HG03575 (cell line): ENCODE results near the gene ACSL3.
A peak's percentile ranks its signal among the peaks of the same experiment; 100 is the strongest.

Experiments used
- ATAC-seq: cut with Tn5 transposase; IDR thresholded peaks from one replicate; pipeline ENCODE4 v1.9.1; 2021; ENCODE audit not compliant: unreplicated experiment, insufficient number of reproducible peaks, low FRiP score; ENCODE audit errors: extremely low read depth

The ACSL3 gene

GRCh38 chr2:222930862-222931261 lies 70.0 kb downstream of the ACSL3 start:
- no peak for ATAC-seq

- ATAC-seq, result no peak
These were observed 70.8 kb downstream of the ACSL3 start for GRCh38 chr2:222931659-222932058.

GRCh38 chr2:222933458-222933857 lies 72.6 kb downstream of the ACSL3 start:
- ATAC-seq, result no peak

- ATAC-seq, result no peak
These were observed 75.0 kb downstream of the ACSL3 start for GRCh38 chr2:222935688-222936298.

- ATAC-seq, result no peak
These were observed 75.9 kb downstream of the ACSL3 start for GRCh38 chr2:222936705-222937104.

DNA sequence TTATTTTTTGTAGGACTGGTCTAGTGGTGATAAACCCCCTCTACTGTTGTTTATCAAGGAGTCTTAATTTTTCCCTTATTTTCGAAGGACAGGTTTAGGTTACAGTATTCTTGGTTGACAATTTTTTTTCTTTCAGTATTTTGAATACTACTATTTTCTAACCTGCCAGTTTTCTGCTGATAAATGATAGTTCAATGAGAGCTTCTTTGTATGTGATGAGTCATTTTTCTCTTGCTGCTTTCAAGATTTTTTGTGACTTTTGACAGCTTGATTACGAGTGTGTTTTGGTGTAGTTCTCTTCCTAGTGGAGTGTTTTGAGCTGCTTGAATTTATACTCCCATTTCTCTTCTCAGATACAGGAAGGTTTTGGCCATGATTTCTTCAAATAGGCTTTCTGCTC lies 77.5 kb downstream of the ACSL3 start:
- no peak for ATAC-seq

- no peak for ATAC-seq
These were observed 78.5 kb downstream of the ACSL3 start for GRCh38 chr2:222939208-222939856.

- no peak for ATAC-seq
These were observed 79.1 kb downstream of the ACSL3 start for GRCh38 chr2:222939979-222940378.

DNA sequence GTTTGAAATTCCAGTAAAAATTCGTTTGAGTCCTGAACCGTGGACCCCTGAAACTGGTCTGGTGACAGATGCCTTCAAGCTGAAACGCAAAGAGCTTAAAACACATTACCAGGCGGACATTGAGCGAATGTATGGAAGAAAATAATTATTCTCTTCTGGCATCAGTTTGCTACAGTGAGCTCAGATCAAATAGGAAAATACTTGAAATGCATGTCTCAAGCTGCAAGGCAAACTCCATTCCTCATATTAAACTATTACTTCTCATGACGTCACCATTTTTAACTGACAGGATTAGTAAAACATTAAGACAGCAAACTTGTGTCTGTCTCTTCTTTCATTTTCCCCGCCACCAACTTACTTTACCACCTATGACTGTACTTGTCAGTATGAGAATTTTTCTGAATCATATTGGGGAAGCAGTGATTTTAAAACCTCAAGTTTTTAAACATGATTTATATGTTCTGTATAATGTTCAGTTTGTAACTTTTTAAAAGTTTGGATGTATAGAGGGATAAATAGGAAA lies 80.7 kb downstream of the ACSL3 start:
- no peak for ATAC-seq

DNA sequence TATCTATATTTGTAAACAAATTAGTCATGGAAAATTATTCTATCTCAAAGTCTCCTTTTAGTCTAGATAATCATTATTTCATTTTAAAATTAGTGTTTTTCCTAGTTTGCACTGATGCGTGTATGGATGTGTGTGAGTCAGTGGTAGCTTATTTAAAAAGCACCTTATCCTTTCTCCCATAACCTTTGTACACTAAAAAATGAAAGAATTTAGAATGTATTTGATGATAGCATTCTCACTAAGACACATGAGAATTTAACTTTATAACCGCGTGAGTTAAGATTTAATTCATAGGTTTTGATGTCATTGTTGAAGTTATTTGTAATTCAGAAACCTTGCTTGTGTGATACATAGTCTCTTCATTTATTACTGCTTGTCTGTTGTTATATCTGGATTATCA lies 81.7 kb downstream of the ACSL3 start:
- no peak for ATAC-seq

GRCh38 chr2:222942977-222943376 lies 82.1 kb downstream of the ACSL3 start:
- ATAC-seq, result no peak

GRCh38 chr2:222943820-222944219 lies 83.0 kb downstream of the ACSL3 start:
- ATAC-seq, result peak; percentile 69

DNA sequence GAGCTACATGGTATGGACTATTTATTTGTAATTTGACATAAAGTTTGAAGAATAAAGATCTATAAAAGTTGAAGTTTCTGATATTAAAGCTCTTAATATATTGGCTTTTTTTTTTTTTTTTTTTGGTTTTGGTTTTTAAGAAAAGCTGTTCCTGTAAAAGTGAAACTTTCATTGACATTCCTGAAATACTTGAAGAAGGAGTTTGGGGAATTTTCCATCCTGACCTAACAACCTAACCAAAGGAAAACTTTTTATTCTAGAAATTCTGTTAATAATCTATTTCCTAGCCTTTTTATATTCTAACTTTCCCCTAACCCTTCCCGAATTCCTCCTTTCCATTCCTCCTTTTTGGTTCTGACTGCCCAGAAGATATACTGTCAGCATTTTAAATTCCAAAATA lies 83.7 kb downstream of the ACSL3 start:
- no peak for ATAC-seq

- no peak for ATAC-seq
These were observed 84.3 kb downstream of the ACSL3 start for GRCh38 chr2:222944971-222945740.

GRCh38 chr2:222945887-222946286 lies 85.1 kb downstream of the ACSL3 start:
- ATAC-seq, result no peak

DNA sequence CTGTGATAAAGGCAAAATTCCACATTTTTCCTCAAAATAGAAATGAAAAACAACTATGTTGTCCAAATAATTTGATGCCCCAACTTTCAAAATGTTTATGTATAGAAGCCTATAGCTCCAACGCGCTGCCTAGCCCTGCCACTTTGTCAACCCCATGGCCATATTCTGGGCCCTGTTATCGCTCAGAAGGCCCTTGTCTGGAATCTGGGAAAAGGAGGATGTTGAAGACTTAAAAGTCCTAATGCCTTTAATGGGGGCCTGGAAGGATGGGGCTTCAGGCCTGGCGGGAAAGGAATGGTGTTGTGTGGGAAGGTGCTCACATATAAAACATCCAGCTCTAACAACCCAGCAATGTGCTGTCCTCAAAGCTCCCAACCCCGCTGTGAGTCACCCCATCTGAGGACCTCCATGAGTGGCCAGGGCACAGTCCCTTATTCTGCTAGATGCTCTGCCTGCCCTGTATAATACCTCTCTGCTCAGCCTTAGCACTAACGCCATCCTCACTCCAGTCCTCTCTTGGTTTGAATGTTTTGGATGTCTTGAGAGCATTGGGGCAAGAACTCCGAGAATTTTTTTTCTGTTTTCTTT lies 86.0 kb downstream of the ACSL3 start:
- ATAC-seq, result no peak

DNA sequence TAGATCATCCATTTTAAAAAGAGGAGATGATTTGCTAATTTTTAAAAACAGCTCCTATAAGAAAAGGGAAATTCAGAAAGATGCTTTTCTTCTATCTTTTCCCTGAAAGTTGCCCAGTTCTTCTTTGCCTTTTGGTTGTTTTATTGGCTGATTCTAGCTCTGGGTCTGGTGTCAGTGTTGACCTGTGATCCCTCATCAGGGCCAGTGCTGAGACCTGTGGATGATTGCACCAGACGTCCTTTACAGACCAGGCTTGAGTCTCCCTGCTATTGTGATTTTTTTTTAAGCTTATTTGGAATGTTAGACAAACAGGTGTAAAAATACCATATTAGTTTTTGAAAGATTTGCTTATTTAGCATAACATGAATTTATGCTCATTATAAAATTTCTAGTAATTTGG lies 88.2 kb downstream of the ACSL3 start:
- ATAC-seq, result no peak

DNA sequence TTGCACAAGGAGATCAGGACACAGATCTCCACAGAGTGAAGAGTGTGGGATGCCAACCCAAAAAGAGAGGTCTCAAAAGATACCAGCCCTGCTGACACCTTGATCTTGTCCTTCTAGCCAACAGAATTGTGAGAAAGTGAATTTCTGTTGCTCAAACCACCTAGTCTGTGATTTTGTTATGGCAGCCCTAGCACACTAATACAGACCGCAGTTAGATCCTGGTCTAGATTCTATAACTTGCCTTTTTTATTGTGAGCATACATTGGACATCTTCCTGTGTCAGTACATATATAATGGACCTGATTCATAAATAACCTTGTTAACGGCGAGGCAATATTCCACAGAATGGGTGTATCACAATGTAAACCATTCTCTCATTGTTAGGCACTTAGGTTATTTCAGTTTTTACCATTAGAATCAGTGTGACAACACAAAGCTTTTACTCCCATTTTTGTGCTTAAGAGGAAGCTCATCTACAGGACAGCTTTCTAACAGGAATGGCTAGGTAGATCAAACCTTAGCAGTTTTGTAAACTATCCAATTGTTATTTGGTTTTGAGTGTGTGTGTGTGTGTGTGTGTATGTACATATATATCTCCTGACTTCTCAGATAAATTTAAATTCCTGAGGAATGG lies 89.0 kb downstream of the ACSL3 start:
- no peak for ATAC-seq

GRCh38 chr2:222950638-222951285 lies 89.9 kb downstream of the ACSL3 start:
- no peak for ATAC-seq
